GM23338 (cell line): ENCODE measurements around the gene FGD4.

ENCODE experiments used
- EZH2 ChIP-seq: fragments of 200-600 bp; sonication (generic); IDR thresholded peaks from one replicate; pipeline ENCODE4 v1.8.0; 2017; ENCODE audit warnings: antibody characterized with exemption, mild to moderate bottlenecking, low read depth; ENCODE audit not compliant: unreplicated experiment
- POLR2AphosphoS5 ChIP-seq: IDR thresholded peaks from 2 replicates; pipeline ENCODE4 v1.6.1; 2016; ENCODE audit warnings: antibody characterized with exemption, low read depth

DNA sequence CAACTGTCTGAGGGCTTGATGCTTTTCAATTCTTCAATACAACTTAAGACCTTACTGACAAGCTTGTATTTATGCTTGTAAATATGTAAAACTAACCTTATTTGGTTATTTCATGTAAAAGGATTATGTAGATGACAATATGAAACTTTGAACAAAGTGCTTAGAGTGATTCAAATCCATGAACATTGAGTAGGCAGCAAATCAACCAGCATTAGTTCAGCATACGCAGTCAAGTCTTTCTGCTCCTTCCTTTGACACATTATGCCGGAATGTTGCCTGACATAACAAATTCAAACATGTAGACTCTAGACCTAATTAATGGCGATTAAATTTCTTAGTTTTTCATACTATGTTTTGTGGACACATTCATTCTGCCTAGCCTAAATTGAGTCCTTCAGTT is 105.2 kb downstream of the FGD4 start:
- TF ChIP-seq POLR2AphosphoS5 (no peak), EZH2 (no peak)
